H1 (cell line): ENCODE measurements around the gene VWA5B2. TPM values are rescaled to one million over a fixed set of nuclear protein-coding genes. Genes with fewer than 3 reads are reported as not detected.

Experiments
- CBX5 ChIP-seq: fragments of 300-800, 300-1000 bp; sonication (generic); IDR thresholded peaks from 2 replicates; pipeline ENCODE4 v1.7.1; 2016; ENCODE audit warnings: antibody characterized with exemption, low read length, low read depth
- CEBPB ChIP-seq: IDR thresholded peaks from 2 replicates; pipeline ENCODE4 v1.6.1; 2012; ENCODE audit warnings: low read depth, low read length
- CHD2 ChIP-seq: IDR thresholded peaks from 2 replicates; pipeline ENCODE4 v1.6.1; 2012; ENCODE audit warnings: low read length, improper control_type of control experiment
- GTF2F1 ChIP-seq: IDR thresholded peaks from 2 replicates; pipeline ENCODE4 v1.6.1; 2012; ENCODE audit warnings: low read depth, low read length, improper control_type of control experiment, borderline replicate concordance
- HDAC2 ChIP-seq, 2 experiments: fragments of 300-600 bp in 1 of 2; sonication (generic) in 1 of 2; IDR thresholded peaks; 2 replicates each; pipeline ENCODE4 v1.6.1; 2011 to 2012; ENCODE audit warnings: low read depth in 2 of 2, low read length in 2 of 2, mild to moderate bottlenecking in 2 of 2, moderate library complexity in 2 of 2, borderline replicate concordance in 1 of 2, inconsistent platforms in 1 of 2
- MAFK ChIP-seq: IDR thresholded peaks from 2 replicates; pipeline ENCODE4 v1.6.1; 2012; ENCODE audit warnings: low read depth, mild to moderate bottlenecking, improper control_type of control experiment, low read length
- SIRT6 ChIP-seq: IDR thresholded peaks from one replicate; pipeline ENCODE4 v1.7.1; 2012; ENCODE audit warnings: low read length, inconsistent platforms
- SUZ12 ChIP-seq: fragments of 200-600 bp; sonication (generic); IDR thresholded peaks from 2 replicates; pipeline ENCODE4 v1.6.1; 2012; ENCODE audit warnings: mild to moderate bottlenecking, inconsistent platforms, low read length, moderate library complexity, mixed read lengths
- polyA plus RNA-seq, 7 experiments: library from polyadenylated mRNA; depleted of rRNA in 3 of 7; stranded (reverse) in 5 of 7; unstranded in 2 of 7; fragments of >200 nt in 5 of 7; fragments of 200-250 nt in 2 of 7; gene quantifications; 1 replicate in 5 of 7; 2 replicates in 1 of 7; 4 replicates in 1 of 7; pipeline versions ENCODE4 v1.2.1 to v1.2.3, GENCODE V29; 2011 to 2013; ENCODE audit warnings: missing spikeins in 2 of 7, mixed read lengths in 2 of 7
- total RNA-seq: library from RNA; stranded (reverse); fragmentation: NEBNext Ultra II Directional; extraction: Animal tissue kit (Norgen Biotek cat#: 25700); gene quantifications from 2 replicates; pipeline ENCODE4 v1.2.1, GENCODE V29; 2021

The VWA5B2 gene
- total and polyA plus RNA-seq, 2 of the 8 experiments (the other 6 are each of a cell fraction or from before 2014, with no cell fraction given), result 0.53 to 0.56 TPM

DNA sequence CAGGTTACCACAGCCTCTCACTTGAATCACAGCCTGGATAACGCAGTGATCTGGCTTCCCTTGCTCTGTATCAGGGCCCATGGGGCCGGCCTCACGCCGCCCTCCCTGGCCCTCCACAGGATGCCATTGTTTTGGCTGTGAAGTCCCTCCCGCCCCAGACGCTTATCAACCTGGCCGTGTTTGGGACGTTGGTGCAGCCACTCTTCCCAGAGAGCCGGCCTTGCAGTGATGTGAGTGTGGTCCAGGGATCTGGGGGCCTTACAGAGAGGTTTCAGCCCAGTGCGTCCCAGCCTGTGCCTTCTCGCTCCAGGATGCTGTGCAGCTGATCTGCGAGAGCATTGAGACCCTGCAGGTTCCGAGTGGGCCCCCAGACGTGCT, 6.6 kb downstream of the VWA5B2 start (continued):
- TF ChIP-seq HDAC2 (IDR thresholded peaks at IDR 0.05; ENCODE audit: borderline replicate concordance in 1 of 2, low read depth in 2 of 2, low read length in 2 of 2) (no peak), SIRT6 (no peak), MAFK (no peak), GTF2F1 (no peak), CBX5 (no peak), CEBPB (no peak), CHD2 (no peak), SUZ12 (no peak)
